Renal pelvis (tissue), 12 donors: ENCODE measurements around the gene OSGIN1. TPM values are rescaled to one million over a fixed set of nuclear protein-coding genes. Genes with fewer than 3 reads are reported as not detected.

ENCODE experiments used
- DNase-seq: peaks from one replicate; pipeline ENCODE4 v3.0.0-alpha.2; 2013
- long read RNA-seq, 16 experiments: transcript quantifications; one replicate each; lab custom pipeline, GENCODE V29; 2026
- polyA plus RNA-seq, 3 donors: library from polyadenylated mRNA; unstranded; fragments of 120-200 nt; gene quantifications; one replicate each; pipeline ENCODE4 v1.2.1, GENCODE V29; 2013; ENCODE audit not compliant: insufficient read length in 3 of 3

Gene OSGIN1, protein sequence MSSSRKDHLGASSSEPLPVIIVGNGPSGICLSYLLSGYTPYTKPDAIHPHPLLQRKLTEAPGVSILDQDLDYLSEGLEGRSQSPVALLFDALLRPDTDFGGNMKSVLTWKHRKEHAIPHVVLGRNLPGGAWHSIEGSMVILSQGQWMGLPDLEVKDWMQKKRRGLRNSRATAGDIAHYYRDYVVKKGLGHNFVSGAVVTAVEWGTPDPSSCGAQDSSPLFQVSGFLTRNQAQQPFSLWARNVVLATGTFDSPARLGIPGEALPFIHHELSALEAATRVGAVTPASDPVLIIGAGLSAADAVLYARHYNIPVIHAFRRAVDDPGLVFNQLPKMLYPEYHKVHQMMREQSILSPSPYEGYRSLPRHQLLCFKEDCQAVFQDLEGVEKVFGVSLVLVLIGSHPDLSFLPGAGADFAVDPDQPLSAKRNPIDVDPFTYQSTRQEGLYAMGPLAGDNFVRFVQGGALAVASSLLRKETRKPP
- 1 to 10 TPM in 1 of 3 donors, under 1 TPM in 2; 0.68 to 1.0 (median 0.92) TPM for polyA plus RNA-seq
- long read RNA-seq, donor 1, result 0 reads
- long read RNA-seq, donor 2, result 0 reads
- long read RNA-seq, donor 3, result 0 reads
- long read RNA-seq, donor 4, result 0 reads
- long read RNA-seq, donor 5, result 0 reads
- long read RNA-seq, donor 6, result 0 reads
- long read RNA-seq, donor 7, result 0 reads
- long read RNA-seq, donor 8, result 0 reads
- long read RNA-seq, donor 9, result 0 reads
- long read RNA-seq, donor 10, result 0 reads
- long read RNA-seq, donor 11, result 0 reads
- long read RNA-seq, donor 12, result 0 reads
- long read RNA-seq, donor 13, result 0 reads
- long read RNA-seq, donor 14, result 0 reads
- long read RNA-seq, donor 15, result 0 reads
- long read RNA-seq, donor 16, partial matches to known transcripts, result 0 of 1 reads
- long read RNA-seq, donor 16, other reads (novel, unspliced or antisense), result 0 of 1 reads

DNA sequence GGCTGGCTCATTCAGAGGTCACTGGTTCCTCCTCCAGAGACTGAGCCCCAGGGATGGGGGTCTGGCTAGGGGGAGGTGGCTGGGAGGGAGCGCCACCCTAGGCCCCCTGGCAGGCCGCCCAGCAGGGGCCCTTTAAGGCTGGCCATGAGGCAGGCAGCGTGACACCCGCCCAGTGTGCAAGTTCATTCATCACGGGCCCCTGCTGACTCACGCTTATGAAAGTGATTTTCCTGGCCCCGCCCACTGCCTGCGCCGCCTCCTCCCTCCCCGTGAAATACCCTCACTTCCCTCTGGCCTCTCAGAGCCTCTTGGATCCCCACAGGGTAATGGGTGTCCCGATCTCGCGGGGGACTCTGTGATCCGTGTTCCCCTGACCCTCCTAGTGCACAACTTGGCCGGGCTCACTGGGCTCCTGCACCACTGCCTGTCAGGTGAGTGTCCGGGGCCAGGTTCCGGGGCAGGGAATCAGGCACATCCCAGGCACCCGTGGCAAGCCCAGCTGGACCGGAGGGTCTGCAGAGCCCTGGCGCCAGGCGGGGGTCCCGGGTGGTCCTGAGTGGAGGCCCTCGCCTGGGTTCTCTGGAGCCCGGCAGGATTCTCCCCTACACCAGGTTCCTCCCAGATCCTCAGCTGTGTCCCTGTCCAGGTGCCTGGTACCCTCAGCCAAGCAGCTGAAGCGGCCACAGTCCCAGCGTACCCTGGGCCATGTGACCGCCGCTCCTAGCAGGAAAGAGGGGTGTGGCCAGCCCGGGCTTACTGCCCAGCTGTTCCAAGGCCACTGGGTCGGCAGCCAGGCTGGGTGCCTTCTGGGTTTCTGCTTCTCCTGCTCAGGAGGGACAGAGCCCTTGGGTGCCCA lies at the start of gene OSGIN1:
TSS of gene OSGIN1 (plus strand) at position 301 of the 856 bp plus-strand sequence. CDS start 4,432 bp downstream, outside the sequence.
- DNase-seq, result peak; percentile 60

DNA sequence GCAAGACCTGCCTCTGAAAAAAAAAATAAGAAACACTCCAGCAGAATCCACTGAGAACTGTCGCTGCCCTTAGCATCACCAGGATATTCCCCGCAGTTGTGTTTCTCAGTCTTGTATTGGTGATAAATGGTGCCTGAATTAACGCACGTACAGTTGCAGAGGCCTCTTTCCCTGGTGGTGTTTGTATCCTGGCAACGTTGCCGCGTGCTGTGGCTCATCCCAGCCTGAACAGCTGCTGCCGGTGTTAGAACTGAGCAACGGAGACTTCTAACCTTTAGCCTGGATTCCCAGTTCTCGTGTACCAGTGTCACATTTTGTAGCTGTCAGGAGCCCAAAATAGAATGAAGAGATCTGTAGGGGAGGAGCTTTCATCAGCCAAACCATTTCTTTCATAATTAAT lies 49.3 kb upstream of the OSGIN1 start:
- peak; percentile 39 for DNase-seq

DNA sequence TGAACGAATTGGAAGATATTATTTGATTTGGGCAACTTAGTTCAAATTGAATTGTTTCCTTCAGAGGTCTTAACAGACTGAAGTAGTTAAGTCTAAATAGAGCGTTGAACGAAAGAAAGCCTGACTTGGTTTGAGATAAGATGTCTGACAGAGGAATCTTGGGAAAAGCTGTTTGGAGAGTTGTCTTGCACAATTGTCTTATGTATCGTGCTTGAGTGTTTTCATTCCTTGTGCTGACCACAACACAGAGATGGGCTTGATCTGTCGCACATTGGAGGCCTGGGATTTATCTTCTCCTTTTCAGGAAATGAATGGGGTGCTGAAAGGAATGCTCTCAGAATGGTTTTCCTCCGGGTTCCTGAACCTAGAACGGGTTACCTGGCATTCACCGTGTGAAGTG lies 46.4 kb upstream of the OSGIN1 start:
- DNase-seq, result no peak

DNA sequence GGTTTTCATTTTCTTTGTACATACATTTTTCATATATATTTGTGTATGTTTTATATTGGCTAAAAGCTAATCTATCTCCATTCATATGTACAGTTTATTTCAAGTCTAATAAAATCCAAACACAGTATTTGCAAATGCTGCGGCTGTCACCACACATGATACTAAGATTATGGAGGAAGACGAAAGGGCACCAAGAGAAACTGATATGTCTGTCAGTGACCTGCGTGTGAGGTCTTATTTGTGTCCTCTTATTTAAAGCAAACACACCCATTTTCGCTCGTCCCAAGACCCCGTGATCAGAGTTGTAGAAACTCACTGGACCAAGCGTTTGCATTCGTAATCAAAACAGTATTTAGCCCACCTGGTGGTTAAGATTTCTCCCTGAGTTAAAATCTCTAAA lies 45.9 kb upstream of the OSGIN1 start:
- no peak for DNase-seq

DNA sequence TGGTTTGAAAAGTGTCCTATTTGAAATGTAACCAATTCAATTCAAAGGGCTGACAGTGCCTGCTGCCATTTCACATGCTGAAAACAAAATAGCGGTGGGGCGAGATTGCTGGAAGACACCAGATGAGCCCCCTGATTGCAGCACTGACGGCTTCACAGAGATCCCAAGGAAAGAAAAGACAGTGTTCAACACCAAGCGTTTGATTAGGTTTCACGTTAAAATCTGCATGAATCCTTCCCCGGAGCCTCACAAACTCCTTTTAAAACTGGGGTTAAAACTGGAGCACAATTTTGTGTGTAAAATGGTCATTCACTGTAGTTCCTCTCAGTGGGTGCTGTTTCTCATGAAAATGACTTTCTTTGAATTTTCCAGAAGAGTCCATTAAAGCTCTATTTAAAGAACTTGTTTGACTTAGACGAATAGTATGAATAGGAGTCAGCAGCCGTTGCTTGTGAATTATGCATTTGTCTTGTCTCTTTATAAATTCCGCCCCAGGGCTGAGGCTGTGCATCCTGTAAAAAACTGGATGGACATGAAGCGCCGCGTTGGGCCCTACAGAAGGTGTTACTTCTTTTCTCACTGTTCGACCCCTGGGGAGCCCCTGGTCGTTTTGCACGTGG lies 45.3 kb upstream of the OSGIN1 start:
- DNase-seq, result no peak

DNA sequence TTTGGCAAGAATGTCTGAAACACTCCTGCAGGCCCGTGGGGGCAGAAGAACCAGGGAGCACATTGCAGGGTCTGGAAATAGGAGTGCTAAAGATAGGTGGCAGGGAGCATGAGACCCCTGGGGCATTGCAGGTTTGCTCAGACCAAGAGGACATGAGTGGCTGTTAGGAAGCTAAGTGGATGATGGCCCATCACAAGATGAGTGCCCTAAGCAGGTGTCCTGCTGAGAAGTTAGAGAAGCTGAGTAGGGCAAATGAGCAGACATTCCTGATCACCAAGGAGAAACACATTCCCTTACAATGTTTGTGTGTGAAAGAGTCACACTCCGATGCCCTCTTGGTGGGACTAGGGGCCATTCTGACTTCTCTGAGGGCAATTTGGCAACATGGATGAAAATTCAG lies 44.2 kb upstream of the OSGIN1 start:
- no peak for DNase-seq

DNA sequence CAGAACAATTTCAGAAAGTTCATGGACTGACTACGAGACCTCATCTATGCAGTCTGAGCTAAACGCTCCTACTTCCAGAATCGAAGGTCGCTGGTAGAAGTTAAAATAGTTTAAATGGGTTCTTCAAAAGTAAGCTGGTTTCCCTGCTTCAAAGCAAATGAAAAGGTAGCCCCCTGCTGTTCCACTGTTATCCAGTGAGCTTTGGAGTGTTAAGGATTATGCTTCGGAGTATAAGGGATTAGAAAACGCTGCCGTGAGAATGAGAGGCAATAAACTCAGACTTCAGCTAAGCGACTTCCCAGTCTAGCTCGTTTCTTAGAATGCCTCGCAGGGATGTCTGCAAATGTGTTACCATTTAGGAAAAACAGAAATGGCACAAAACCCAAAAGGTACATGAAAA lies 41.8 kb upstream of the OSGIN1 start:
- DNase-seq, result no peak

DNA sequence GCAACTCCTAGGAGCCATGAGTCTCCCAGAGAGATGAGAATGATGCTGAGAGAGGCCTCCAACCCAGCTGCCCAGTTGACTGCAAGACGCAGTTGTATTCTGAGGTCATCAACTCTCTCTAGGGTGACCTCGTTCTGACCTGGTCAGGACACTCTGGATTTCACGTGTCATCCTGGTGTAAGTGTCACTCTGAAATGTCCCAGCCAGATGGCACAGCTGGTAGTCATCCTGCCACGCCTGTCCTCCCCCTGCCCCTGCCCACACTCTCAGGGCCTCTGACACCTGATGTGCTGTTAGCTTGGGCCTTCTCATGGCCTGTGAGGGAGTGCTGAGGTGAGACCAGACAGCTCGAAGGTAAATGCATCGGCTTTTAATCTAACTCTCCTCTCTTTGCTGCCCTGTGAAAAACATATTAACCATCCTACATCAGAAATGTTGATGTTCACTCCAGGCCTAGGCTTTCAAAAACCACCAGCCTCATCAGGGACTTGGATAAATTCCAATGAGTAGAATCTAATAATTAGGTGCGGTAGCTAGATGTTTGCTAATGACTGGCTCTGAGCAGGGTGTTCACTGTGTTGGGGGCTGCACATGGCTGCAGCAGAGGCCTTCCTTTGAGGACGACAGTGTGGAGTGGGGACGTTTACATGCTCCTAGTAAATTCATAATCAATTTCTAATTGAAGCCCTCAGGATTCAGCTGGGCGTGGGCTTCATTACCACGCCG lies 40.4 kb upstream of the OSGIN1 start:
- no peak for DNase-seq

DNA sequence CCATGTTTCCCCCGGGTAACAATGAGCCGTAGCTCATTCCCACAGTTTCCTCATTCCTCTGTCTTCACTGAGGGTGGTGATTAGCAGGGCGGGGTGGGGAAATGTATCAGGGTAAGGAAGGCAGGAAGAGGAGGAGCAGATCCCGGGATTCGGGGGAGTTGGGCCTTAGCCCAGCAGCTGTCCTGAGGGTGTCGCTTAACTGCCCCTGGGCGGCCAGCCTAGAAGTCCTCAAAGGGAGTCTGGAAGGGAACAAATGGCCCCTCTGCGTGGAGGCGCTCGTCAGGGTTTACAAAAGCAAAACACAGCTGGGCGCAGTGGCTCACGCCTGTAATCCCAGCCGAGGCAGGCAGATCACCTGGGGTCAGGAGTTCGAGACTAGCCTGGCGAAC lies 39.8 kb upstream of the OSGIN1 start:
- DNase-seq, result no peak

DNA sequence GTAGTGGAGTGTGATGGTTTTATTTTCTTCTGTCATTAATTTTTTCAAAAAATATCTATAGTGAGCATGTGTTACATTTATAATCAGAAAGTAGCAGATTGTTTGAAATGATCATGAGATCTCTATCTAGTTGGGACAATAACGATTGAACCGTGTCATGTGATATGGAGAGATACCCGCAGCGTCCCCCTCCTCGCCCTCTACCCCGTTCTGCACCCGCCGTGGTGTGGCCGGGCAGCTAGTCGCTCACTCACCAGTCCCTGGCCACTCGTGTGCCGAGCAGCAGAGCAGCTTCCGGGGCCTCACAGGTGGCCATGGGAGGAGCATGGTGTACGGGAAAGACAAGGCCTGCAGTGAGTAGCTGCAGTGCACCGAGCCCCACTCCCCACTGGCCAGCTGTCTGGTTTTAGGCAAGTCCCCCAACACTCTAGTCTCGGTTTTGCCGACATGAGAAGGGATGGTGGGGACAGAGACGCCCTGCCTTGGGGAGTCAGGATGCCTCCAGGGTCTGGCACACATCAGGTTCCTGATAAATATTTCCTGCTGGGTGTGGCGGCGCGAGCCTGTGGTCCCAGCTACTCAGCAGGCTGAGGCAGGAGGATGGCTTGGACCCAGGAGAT lies 38.8 kb upstream of the OSGIN1 start:
- DNase-seq, result no peak

DNA sequence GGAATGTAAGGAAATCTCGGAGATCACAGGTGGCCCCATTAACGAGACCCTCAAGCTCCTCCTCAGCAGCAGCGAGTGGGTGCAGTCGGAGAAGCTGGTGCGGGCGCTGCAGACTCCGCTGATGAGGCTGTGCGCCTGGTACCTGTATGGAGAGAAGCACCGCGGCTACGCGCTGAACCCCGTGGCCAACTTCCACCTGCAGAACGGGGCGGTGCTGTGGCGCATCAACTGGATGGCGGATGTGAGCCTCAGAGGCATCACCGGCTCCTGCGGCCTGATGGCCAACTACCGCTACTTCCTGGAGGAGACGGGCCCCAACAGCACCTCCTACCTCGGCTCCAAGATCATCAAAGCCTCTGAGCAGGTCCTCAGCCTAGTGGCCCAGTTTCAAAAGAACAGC lies 38.0 kb upstream of the OSGIN1 start:
- DNase-seq, result no peak

DNA sequence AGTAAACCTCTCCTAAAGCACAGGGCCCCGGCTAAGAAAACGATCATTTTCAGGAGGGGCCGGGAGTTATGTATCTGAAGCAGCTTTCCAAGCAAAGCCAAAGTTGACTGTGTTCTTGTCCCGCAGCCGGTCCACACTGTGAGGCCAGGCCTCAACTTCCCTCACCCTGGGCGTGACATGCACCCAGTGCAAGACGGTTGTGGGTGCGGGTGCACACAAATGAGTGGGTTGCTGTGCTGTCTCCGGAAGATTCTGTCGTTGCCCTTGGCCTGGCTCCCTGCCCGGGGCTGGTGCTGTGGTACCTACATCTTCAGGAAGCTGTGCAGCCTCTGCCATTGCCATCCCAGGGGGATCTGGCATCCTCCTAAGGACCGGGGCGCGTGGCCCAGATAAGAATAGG lies 37.5 kb upstream of the OSGIN1 start:
- no peak for DNase-seq

DNA sequence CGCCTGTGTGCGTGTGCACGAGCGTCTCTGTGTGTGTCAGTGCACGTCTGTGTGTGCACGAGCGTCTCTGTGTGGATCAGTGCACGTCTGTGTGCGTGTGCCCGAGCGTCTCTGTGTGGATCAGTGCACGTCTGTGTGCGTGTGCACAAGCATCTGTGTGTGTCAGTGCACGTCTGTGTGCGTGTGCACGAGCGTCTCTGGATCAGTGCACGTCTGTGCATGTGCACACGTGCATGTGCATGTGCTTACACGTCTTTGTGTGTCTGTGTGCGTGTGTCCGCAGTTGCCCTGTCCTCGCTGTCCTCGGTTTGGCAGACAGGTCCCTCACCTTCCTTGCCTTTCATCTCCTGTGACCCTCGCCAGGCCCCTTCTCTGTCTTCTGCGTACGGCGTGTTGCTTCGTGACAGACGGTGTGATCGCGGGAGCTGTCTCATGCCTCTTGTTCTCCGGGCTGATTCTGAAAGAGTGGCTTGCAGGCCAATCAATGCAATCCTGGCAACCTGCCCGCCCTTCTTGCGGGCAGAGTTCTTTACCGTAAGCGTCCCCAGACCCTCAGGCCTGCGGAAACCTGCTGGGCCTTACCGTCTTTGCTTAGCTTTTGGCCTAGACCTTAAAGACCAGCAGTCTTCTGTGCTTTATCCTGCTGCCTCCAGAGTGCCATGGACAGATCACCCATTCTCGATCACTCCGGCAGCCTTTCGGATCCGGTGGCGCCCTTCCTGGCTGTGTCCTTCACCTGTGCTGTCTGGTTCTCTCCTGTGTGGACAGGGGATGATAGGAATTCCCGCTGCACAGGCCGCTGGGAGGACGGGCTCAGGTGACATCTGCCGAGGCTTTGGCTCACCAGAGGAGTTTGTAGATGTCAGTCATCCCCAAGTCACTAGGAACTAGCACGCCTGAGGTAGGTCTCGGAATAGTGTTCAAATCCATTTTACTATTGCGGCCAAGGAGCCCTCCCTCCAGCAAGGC lies 35.6 kb upstream of the OSGIN1 start:
- DNase-seq, result no peak

DNA sequence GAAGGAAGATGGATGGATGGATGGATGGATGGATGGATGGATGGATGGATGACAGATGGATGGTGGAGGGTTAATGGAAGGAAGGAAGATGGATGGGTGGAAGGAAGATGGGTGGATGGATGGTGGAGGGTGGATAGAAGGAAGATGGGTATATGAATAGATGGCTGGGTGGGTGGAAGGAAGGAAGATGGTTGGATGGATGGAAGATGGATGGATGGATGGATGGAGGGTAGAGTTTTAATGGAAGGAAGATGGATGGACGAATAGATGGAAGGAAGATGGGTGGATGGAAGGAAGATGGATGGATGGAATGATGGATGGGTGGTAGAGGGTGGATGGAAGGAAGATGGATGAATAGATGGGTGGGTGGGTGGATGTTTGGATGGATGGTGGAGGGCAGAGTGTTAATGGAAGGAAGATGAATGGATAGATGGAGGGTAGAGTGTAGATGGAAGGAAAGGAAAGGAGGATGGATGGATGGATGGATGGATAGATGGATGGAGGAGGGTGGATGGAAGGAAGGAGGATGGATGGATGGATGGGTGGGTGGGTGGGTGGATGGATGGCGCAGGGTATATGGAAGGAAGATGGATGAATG lies 32.0 kb upstream of the OSGIN1 start:
- no peak for DNase-seq

DNA sequence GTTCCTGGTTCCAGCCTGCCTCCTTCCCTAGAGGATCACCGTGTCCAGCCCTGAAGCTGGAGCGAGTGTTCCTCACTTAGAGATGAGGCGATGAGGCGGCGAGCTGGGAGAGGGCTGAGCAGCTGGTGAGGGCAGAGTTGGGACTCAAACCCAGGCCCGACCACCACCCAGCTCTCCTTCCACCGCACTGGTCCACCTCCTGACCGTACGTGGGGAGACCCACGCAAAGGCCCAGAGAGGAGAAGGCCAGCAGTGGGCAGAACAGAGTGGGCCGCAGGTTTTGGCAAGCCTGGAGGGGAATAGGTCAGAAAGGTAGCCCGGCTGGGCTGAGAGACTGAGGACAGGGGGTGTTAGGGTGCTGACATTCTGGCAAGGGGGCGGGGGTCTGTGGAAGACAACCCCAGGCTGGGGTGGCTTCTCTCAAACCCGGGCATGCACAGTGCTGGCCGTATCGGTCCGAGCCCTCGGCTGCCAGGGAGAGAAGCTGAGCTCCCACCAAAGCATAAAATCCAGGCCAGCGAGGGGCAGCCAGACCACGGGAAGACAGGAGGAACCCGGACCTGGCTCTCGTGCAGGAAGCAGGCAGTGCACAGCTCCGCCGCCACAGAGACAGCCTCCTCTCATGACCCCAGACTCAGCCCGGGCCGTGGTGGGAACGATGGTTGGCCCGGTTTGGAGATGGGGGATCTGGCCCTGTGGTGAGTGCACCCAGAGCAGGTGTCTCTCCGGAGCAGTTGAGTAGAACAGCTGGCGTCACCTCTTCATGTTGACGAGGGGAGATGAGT lies 29.3 kb upstream of the OSGIN1 start:
- no peak for DNase-seq

DNA sequence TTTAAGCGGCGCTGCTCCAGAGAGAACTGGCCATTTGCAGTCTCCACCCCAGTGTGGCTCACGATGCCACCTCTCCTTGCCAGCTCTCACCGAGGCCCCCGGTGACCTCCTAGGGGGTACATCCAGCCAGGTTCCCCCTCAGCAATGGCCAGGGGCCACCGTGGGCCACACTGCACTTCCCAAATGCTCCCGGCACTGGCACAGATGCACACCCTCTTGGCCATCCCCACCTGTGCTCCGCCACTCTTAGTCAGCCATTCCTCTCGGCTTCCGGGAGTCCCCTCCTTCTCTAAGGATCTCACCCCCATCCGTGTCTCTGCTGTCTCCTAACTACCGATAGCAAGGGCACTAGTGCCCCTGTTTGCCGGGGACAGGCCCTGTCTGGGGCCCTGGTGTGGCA lies 28.4 kb upstream of the OSGIN1 start:
- no peak for DNase-seq

DNA sequence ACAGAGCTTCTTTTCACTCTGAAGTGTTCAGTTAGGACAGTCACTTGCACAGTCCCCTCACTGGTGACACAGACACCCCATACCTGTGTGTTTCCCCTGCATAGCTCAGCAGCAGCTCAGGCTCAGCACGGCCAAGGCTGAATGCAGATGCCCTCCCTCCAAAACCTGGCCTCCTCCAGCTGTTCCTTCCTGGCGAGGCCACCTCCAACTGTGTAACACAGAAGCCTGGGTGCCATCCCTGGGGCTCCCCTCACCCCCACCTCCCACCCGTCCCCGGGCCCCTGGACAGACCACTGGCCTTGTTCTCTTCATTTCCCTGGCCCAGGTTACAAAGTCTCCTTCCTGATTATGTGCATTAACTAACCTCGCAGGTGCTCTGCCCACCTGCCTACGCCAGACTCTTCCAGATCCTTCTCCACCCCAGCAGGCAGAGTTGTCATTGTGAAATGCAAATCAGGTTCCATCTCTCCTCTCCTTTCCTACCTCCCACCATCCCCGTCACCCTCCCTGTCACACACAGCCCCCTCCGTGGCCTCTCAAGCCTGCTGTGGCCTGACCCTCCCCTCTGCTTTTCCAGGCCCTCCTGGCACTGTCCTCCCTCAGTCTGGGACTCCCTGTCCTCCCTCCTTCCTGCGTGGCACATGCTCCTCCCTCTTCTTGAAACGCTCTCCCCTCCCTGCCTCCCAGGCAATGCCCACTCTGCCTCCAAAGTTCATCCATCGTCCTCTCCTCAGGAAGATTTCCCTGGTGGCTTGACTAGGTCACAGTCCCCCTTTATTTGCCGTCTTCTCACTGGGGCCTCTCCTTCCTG lies 27.7 kb upstream of the OSGIN1 start:
- DNase-seq, result no peak
